Activated naive CD8-positive, alpha-beta T cell treated with anti-CD3 and anti-CD28 coated beads, Interleukin-2, amount 10 ng/mL, durations not matched to agents 7 days and 5 days (primary cell): Measurements from ENCODE around the gene HMGCS2. TPM values are rescaled to one million over a fixed set of nuclear protein-coding genes. Genes with fewer than 3 reads are reported as not detected.
A peak's percentile ranks its signal among the peaks of the same experiment; 100 is the strongest.

Experiments
- ATAC-seq: fragments of 150-1000 bp; cut with Tn5 transposase; one replicate; pipeline ENCODE4 v1.10.0; 2021; ENCODE audit warnings: low read depth, moderate library complexity
- POLR2A ChIA-PET: fragments of 350-600 bp; sonication (Branson Sonifier 250); formaldehyde crosslinking; loops from one replicate; lab custom pipeline; 2021; ENCODE audit warnings: antibody characterized with exemption; lab: Charles Lee
- DNase-seq: peaks from one replicate; pipeline ENCODE4 v3.0.0; 2021
- H3K27ac Mint-ChIP-seq: one replicate; pipeline ENCODE4 v1.8.0; 2022; ENCODE audit warnings: mild to moderate bottlenecking, mixed read lengths
- H3K27me3 Mint-ChIP-seq: one replicate; pipeline ENCODE4 v1.8.0; 2022; ENCODE audit warnings: mild to moderate bottlenecking, moderate library complexity, mixed read lengths
- H3K36me3 Mint-ChIP-seq: one replicate; pipeline ENCODE4 v1.8.0; 2021; ENCODE audit warnings: mild to moderate bottlenecking, mixed read lengths
- H3K4me1 Mint-ChIP-seq: one replicate; pipeline ENCODE4 v1.8.0; 2021; ENCODE audit warnings: mixed read lengths
- H3K4me3 Mint-ChIP-seq: one replicate; pipeline ENCODE4 v1.8.0; 2022; ENCODE audit warnings: mild to moderate bottlenecking, moderate library complexity, mixed read lengths
- H3K9me3 Mint-ChIP-seq: one replicate; pipeline ENCODE4 v1.8.0; 2021; ENCODE audit warnings: mixed read lengths
- total RNA-seq, 2 experiments: library from RNA; stranded (reverse); gene quantifications; one replicate each; pipeline ENCODE4 v1.2.3, GENCODE V29; 2021

HMGCS2 gene
- total RNA-seq, 2 experiments from 2014 or later, result not detected

- DNase-seq, result no peak
- POLR2A ChIA-PET, result no interaction called here
- ATAC-seq, result no peak
- H3K9me3 Mint-ChIP-seq, result no peaks in the 10 kb centered on the region
- no peak overlapping the region for H3K4me3 Mint-ChIP-seq
- no peaks in the 10 kb centered on the region for H3K27me3 Mint-ChIP-seq
- no peaks in the 10 kb centered on the region for H3K4me1 Mint-ChIP-seq
- H3K27ac Mint-ChIP-seq, result no peak overlapping the region
- peaks cover 18% of the 10 kb centered on the region for H3K36me3 Mint-ChIP-seq
Measured at GRCh38 chr1:119742202-119742601, 26.5 kb downstream of the HMGCS2 start.

GRCh38 chr1:119740896-119741780 is 27.6 kb downstream of the HMGCS2 start:
- Mint-ChIP-seq H3K36me3 (peaks cover 23% of the 10 kb centered on the region), H3K27me3 (no peaks in the 10 kb centered on the region), H3K4me1 (peaks cover 2% of the 10 kb centered on the region), H3K9me3 (no peaks in the 10 kb centered on the region), H3K27ac (no peak overlapping the region), H3K4me3 (no peak overlapping the region)
- POLR2A ChIA-PET, result no interaction called here
- ATAC-seq (no peak), DNase-seq (no peak)

GRCh38 chr1:119740261-119740660 is 28.4 kb downstream of the HMGCS2 start:
- H3K27ac Mint-ChIP-seq, result no peak overlapping the region
- ATAC-seq, result no peak
- POLR2A ChIA-PET, result no interaction called here
- DNase-seq, result no peak
- no peaks in the 10 kb centered on the region for H3K27me3 Mint-ChIP-seq
- peaks cover 25% of the 10 kb centered on the region for H3K36me3 Mint-ChIP-seq
- no peaks in the 10 kb centered on the region for H3K9me3 Mint-ChIP-seq
- H3K4me3 Mint-ChIP-seq, result no peak overlapping the region
- H3K4me1 Mint-ChIP-seq, result peaks cover 2% of the 10 kb centered on the region

GRCh38 chr1:119739150-119739549 is 29.6 kb downstream of the HMGCS2 start:
- H3K36me3 Mint-ChIP-seq, result peaks cover 29% of the 10 kb centered on the region
- POLR2A ChIA-PET, result no interaction called here
- no peak overlapping the region for H3K27ac Mint-ChIP-seq
- no peak for DNase-seq
- H3K4me1 Mint-ChIP-seq, result peaks cover 2% of the 10 kb centered on the region
- ATAC-seq, result no peak
- no peak overlapping the region for H3K4me3 Mint-ChIP-seq
- H3K27me3 Mint-ChIP-seq, result no peaks in the 10 kb centered on the region
- H3K9me3 Mint-ChIP-seq, result no peaks in the 10 kb centered on the region

GRCh38 chr1:119738100-119738720 is 30.5 kb downstream of the HMGCS2 start:
- ATAC-seq (no peak), DNase-seq (no peak)
- no peak overlapping the region for H3K27ac Mint-ChIP-seq
- H3K4me1 Mint-ChIP-seq, result peaks cover 2% of the 10 kb centered on the region
- no peaks in the 10 kb centered on the region for H3K9me3 Mint-ChIP-seq
- peaks cover 31% of the 10 kb centered on the region for H3K36me3 Mint-ChIP-seq
- POLR2A ChIA-PET, result no interaction called here
- H3K4me3 Mint-ChIP-seq, result no peak overlapping the region
- no peaks in the 10 kb centered on the region for H3K27me3 Mint-ChIP-seq

- Mint-ChIP-seq H3K9me3 (no peaks in the 10 kb centered on the region), H3K4me1 (peaks cover 2% of the 10 kb centered on the region), H3K4me3 (no peak overlapping the region), H3K27ac (peak overlapping the region; percentile 58), H3K27me3 (no peaks in the 10 kb centered on the region), H3K36me3 (peaks cover 27% of the 10 kb centered on the region)
- no peak for DNase-seq
- POLR2A ChIA-PET, result no interaction called here
- no peak for ATAC-seq
Measured at GRCh38 chr1:119737040-119737682, 31.5 kb downstream of the HMGCS2 start.

- POLR2A ChIA-PET, result no interaction called here
- H3K27ac Mint-ChIP-seq, result peak overlapping the region; percentile 58
Measured at GRCh38 chr1:119736649-119737039, 32.1 kb downstream of the HMGCS2 start.

GRCh38 chr1:119735217-119735616 is 33.5 kb downstream of the HMGCS2 start:
- Mint-ChIP-seq H3K4me1 (peaks cover 4% of the 10 kb centered on the region), H3K9me3 (no peaks in the 10 kb centered on the region), H3K36me3 (peaks cover 23% of the 10 kb centered on the region), H3K27me3 (no peaks in the 10 kb centered on the region), H3K4me3 (no peak overlapping the region), H3K27ac (no peak overlapping the region)
- POLR2A ChIA-PET, result no interaction called here
- ATAC-seq (no peak), DNase-seq (no peak)

More at GRCh38 chr1:119736649-119737039, 32.1 kb downstream of the HMGCS2 start:
- DNase-seq, result no peak
- Mint-ChIP-seq H3K4me3 (no peak overlapping the region), H3K9me3 (no peaks in the 10 kb centered on the region), H3K4me1 (peaks cover 2% of the 10 kb centered on the region), H3K27me3 (no peaks in the 10 kb centered on the region), H3K36me3 (peaks cover 25% of the 10 kb centered on the region)
- ATAC-seq, result no peak

- Mint-ChIP-seq H3K4me1 (peaks cover 4% of the 10 kb centered on the region), H3K4me3 (no peak overlapping the region), H3K9me3 (no peaks in the 10 kb centered on the region), H3K27me3 (no peaks in the 10 kb centered on the region), H3K36me3 (peaks cover 28% of the 10 kb centered on the region), H3K27ac (no peak overlapping the region)
- DNase-seq (no peak), ATAC-seq (no peak)
- POLR2A ChIA-PET, result no interaction called here
Measured at GRCh38 chr1:119733754-119734153, 35.0 kb downstream of the HMGCS2 start.

- POLR2A ChIA-PET, result no interaction called here
- Mint-ChIP-seq H3K27ac (no peak overlapping the region), H3K4me1 (peaks cover 4% of the 10 kb centered on the region), H3K36me3 (peaks cover 25% of the 10 kb centered on the region), H3K9me3 (no peaks in the 10 kb centered on the region), H3K27me3 (no peaks in the 10 kb centered on the region), H3K4me3 (no peak overlapping the region)
- DNase-seq, result no peak
- no peak for ATAC-seq
Measured at GRCh38 chr1:119732465-119733168, 36.1 kb downstream of the HMGCS2 start.

- POLR2A ChIA-PET, result no interaction called here
- H3K27me3 Mint-ChIP-seq, result no peaks in the 10 kb centered on the region
- no peak for DNase-seq
- no peak for ATAC-seq
- H3K27ac Mint-ChIP-seq, result no peak overlapping the region
- H3K4me3 Mint-ChIP-seq, result no peak overlapping the region
- peaks cover 2% of the 10 kb centered on the region for H3K4me1 Mint-ChIP-seq
- peaks cover 25% of the 10 kb centered on the region for H3K36me3 Mint-ChIP-seq
- no peaks in the 10 kb centered on the region for H3K9me3 Mint-ChIP-seq
Measured at GRCh38 chr1:119731741-119732430, 36.8 kb downstream of the HMGCS2 start.

GRCh38 chr1:119731060-119731459 is 37.6 kb downstream of the HMGCS2 start:
- H3K27ac Mint-ChIP-seq, result no peak overlapping the region
- no peaks in the 10 kb centered on the region for H3K9me3 Mint-ChIP-seq
- POLR2A ChIA-PET, result no interaction called here
- peaks cover 24% of the 10 kb centered on the region for H3K36me3 Mint-ChIP-seq
- no peaks in the 10 kb centered on the region for H3K27me3 Mint-ChIP-seq
- H3K4me1 Mint-ChIP-seq, result peaks cover 2% of the 10 kb centered on the region
- DNase-seq (no peak), ATAC-seq (no peak)
- H3K4me3 Mint-ChIP-seq, result no peak overlapping the region

- H3K4me3 Mint-ChIP-seq, result no peak overlapping the region
- no peaks in the 10 kb centered on the region for H3K27me3 Mint-ChIP-seq
- POLR2A ChIA-PET, result no interaction called here
- peaks cover 17% of the 10 kb centered on the region for H3K36me3 Mint-ChIP-seq
- no peak overlapping the region for H3K27ac Mint-ChIP-seq
- DNase-seq (no peak), ATAC-seq (no peak)
- peaks cover 2% of the 10 kb centered on the region for H3K4me1 Mint-ChIP-seq
- H3K9me3 Mint-ChIP-seq, result no peaks in the 10 kb centered on the region
Measured at GRCh38 chr1:119729044-119729443, 39.7 kb downstream of the HMGCS2 start.
